ENCODE results near the gene DNAI4. TPM values are rescaled to one million over a fixed set of nuclear protein-coding genes. Genes with fewer than 3 reads are reported as not detected.

DNAI4 gene
- total RNA-seq, 2 donors from 2014 or later: 0.66 to 9.1 TPM

GRCh38 chr1:66770694-66771093 lies 154.0 kb downstream of the DNAI4 start:
- TF ChIP-seq CTCF (IDR thresholded peaks at IDR 0.05): no peak
- H3K9me3 ChIP-seq: no peaks in the 10 kb centered on the region
- no peaks in the 10 kb centered on the region for H3K4me1 ChIP-seq
- no peak overlapping the region for H3K27ac ChIP-seq
- intact Hi-C loops (cut with DNase I): no loop called here
- 70 to 72% methylated on average over 4 of the region's 4 CpGs for WGBS, 2 donors
- no peaks in the 10 kb centered on the region for H3K36me3 ChIP-seq (replicated peaks in 1 of 2; ENCODE audit: insufficient read depth in 1 of 2, low read depth in 2 of 2)
- no peak overlapping the region for H3K4me3 ChIP-seq
- no peaks in the 10 kb centered on the region for H3K27me3 ChIP-seq
- DNase-seq: no peak
- no peak for ATAC-seq

DNA sequence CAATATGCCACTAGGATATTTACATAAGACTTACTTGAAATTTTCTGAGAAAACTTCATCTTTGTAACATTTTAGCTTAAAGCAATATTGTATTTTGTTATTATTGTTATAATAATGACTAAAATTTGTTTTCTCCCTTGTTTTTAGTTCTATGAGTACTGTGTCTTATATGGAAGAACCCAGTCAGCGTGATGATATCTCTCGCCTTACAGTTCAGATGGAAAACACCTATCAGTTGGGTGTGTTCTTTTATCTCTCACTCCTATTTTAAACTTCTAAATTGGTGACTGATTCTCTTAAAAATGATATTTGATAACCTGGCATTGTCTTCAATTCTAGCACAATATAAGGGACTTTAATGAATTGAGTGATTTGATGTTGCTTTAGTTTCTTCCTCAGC lies 154.4 kb downstream of the DNAI4 start:
- ATAC-seq (no peak), DNase-seq (no peak)
- Histone ChIP-seq H3K4me1 (no peaks in the 10 kb centered on the region), H3K9me3 (no peaks in the 10 kb centered on the region), H3K36me3 (replicated peaks in 1 of 2; ENCODE audit: insufficient read depth in 1 of 2, low read depth in 2 of 2) (no peaks in the 10 kb centered on the region), H3K4me3 (no peak overlapping the region), H3K27me3 (no peaks in the 10 kb centered on the region), H3K27ac (no peak overlapping the region)
- WGBS, 2 donors: 87 to 89% methylated on average over 2 of the region's 2 CpGs
- TF ChIP-seq CTCF (IDR thresholded peaks at IDR 0.05) (no peak), POLR2A (IDR thresholded peaks at IDR 0.05) (no peak)
- intact Hi-C loops (cut with DNase I): no loop called here

- no peaks in the 10 kb centered on the region for H3K4me1 ChIP-seq
- DNase-seq: no peak
- intact Hi-C loops (cut with DNase I): loop anchor here (10.0 kb wide), 1 partner anchor 385 kb away; no protein-coding TSS in a partner anchor
- no peak overlapping the region for H3K27ac ChIP-seq
- H3K36me3 ChIP-seq (replicated peaks in 1 of 2; ENCODE audit: insufficient read depth in 1 of 2, low read depth in 2 of 2): no peaks in the 10 kb centered on the region
- H3K9me3 ChIP-seq: no peaks in the 10 kb centered on the region
- H3K4me3 ChIP-seq: no peak overlapping the region
- 88 to 89% methylated on average over 7 of the region's 7 CpGs for WGBS, 2 donors
- no peak for TF ChIP-seq POLR2A (IDR thresholded peaks at IDR 0.05)
- TF ChIP-seq CTCF (IDR thresholded peaks at IDR 0.05): no peak
- no peak for ATAC-seq
- no peaks in the 10 kb centered on the region for H3K27me3 ChIP-seq
Observed at GRCh38 chr1:66769512-66770229, 155.0 kb downstream of the DNAI4 start.

- H3K9me3 ChIP-seq: no peaks in the 10 kb centered on the region
- no peaks in the 10 kb centered on the region for H3K4me1 ChIP-seq
- H3K27ac ChIP-seq: no peak overlapping the region
- intact Hi-C loops (cut with DNase I): loop anchor here (10.0 kb wide), 1 partner anchor 386 kb away; no protein-coding TSS in a partner anchor
- no peak for DNase-seq
- no peaks in the 10 kb centered on the region for H3K27me3 ChIP-seq
- TF ChIP-seq POLR2A (IDR thresholded peaks at IDR 0.05) (no peak), CTCF (IDR thresholded peaks at IDR 0.05) (no peak)
- no peaks in the 10 kb centered on the region for H3K36me3 ChIP-seq (replicated peaks in 1 of 2; ENCODE audit: insufficient read depth in 1 of 2, low read depth in 2 of 2)
- ATAC-seq: no peak
- no peak overlapping the region for H3K4me3 ChIP-seq
- WGBS, 2 donors: 72 to 77% methylated on average over 1 of the region's 1 CpG
Observed at GRCh38 chr1:66768965-66769364, 155.7 kb downstream of the DNAI4 start.

- no peak for ATAC-seq
- TF ChIP-seq POLR2A (IDR thresholded peaks at IDR 0.05) (no peak), CTCF (IDR thresholded peaks at IDR 0.05) (no peak)
- intact Hi-C loops (cut with DNase I): loop anchor here (10.0 kb wide), 1 partner anchor 387 kb away; no protein-coding TSS in a partner anchor
Observed at GRCh38 chr1:66767626-66768025, 157.0 kb downstream of the DNAI4 start.

More at GRCh38 chr1:66767626-66768025, 157.0 kb downstream of the DNAI4 start:
- Histone ChIP-seq H3K27me3 (no peaks in the 10 kb centered on the region), H3K36me3 (replicated peaks in 1 of 2; ENCODE audit: insufficient read depth in 1 of 2, low read depth in 2 of 2) (no peaks in the 10 kb centered on the region), H3K9me3 (no peaks in the 10 kb centered on the region), H3K27ac (no peak overlapping the region), H3K4me3 (no peak overlapping the region), H3K4me1 (no peaks in the 10 kb centered on the region)
- DNase-seq: no peak

Data from body of pancreas (tissue), 4 donors.